HuH-7 (cell line): ENCODE measurements around the gene ILDR2.
A peak's percentile ranks its signal among the peaks of the same experiment; 100 is the strongest.

Experiments
- DNase-seq: peaks from one replicate; pipeline ENCODE4 v3.0.0; 2011; ENCODE audit warnings: low spot score

ILDR2 gene

GRCh38 chr1:166975361-166976129 lies at the start of gene ILDR2:
TSS of gene ILDR2 (minus strand) at chr1:166975540. CDS start at chr1:166975268, 272 bp downstream.
- DNase-seq: peak; percentile 47

- no peak for DNase-seq
These were observed 47.0 kb upstream of the ILDR2 start for GRCh38 chr1:167022384-167022783.

- DNase-seq: no peak
These were observed 40.9 kb upstream of the ILDR2 start for GRCh38 chr1:167016100-167016750.

GRCh38 chr1:167013108-167013929 lies 38.0 kb upstream of the ILDR2 start:
- no peak for DNase-seq

GRCh38 chr1:167012570-167012969 lies 37.2 kb upstream of the ILDR2 start:
- no peak for DNase-seq

- no peak for DNase-seq
These were observed 36.3 kb upstream of the ILDR2 start for GRCh38 chr1:167011560-167012191.

GRCh38 chr1:167003711-167004110 lies 28.4 kb upstream of the ILDR2 start:
- no peak for DNase-seq

- DNase-seq: no peak
These were observed 27.0 kb upstream of the ILDR2 start for GRCh38 chr1:167002354-167002753.

GRCh38 chr1:167000546-167000945 lies 25.2 kb upstream of the ILDR2 start:
- DNase-seq: no peak

- no peak for DNase-seq
These were observed 24.2 kb upstream of the ILDR2 start for GRCh38 chr1:166999500-167000055.

GRCh38 chr1:166999075-166999474 lies 23.7 kb upstream of the ILDR2 start:
- no peak for DNase-seq

GRCh38 chr1:166988974-166989515 lies 13.7 kb upstream of the ILDR2 start, which contains the start of gene MAEL:
TSS of gene MAEL (plus strand) at chr1:166989280. CDS start at chr1:166989353, 73 bp downstream.
- no peak for DNase-seq

- no peak for DNase-seq
These were observed 6.2 kb upstream of the ILDR2 start for GRCh38 chr1:166981589-166981988.

GRCh38 chr1:166980818-166981217 lies 5.5 kb upstream of the ILDR2 start:
- DNase-seq: no peak

- DNase-seq: no peak
These were observed 5.0 kb upstream of the ILDR2 start for GRCh38 chr1:166980383-166980782.

GRCh38 chr1:166978821-166979220 lies 3.5 kb upstream of the ILDR2 start:
- no peak for DNase-seq

GRCh38 chr1:166977951-166978350 lies 2.6 kb upstream of the ILDR2 start:
- no peak for DNase-seq

GRCh38 chr1:166974647-166975345 lies 544 bp downstream of the ILDR2 start:
- DNase-seq: peak; percentile 38

- no peak for DNase-seq
These were observed 2.5 kb downstream of the ILDR2 start for GRCh38 chr1:166972826-166973225.

GRCh38 chr1:166972193-166972592 lies 3.1 kb downstream of the ILDR2 start:
- no peak for DNase-seq

- DNase-seq: no peak
These were observed 4.1 kb downstream of the ILDR2 start for GRCh38 chr1:166971252-166971651.
